Mucosa of descending colon (tissue), 3 donors: Measurements from ENCODE around the gene DDI2. TPM values are rescaled to one million over a fixed set of nuclear protein-coding genes. Genes with fewer than 3 reads are reported as not detected.
A peak's percentile ranks its signal among the peaks of the same experiment; 100 is the strongest.

Experiments used
- ATAC-seq: fragments of 200-7000 bp; cut with Tn5 transposase; one replicate; pipeline ENCODE4 v1.9.1; 2020; ENCODE audit warnings: mild to moderate bottlenecking, moderate library complexity
- DNase-seq, 3 donors: peaks; one replicate each; pipeline ENCODE4 v3.0.0-alpha.2; 2020
- H3K36me3 ChIP-seq: fragments of 200-600 bp; one replicate; pipeline ENCODE4 v1.8.0; 2021; ENCODE audit warnings: low read depth, mild to moderate bottlenecking
- H3K4me1 ChIP-seq: fragments of 200-600 bp; one replicate; pipeline ENCODE4 v1.8.0; 2021; ENCODE audit warnings: low read depth, mild to moderate bottlenecking
- H3K4me3 ChIP-seq: fragments of 200-600 bp; one replicate; pipeline ENCODE4 v1.8.0; 2021; ENCODE audit warnings: mild to moderate bottlenecking
- H3K9me3 ChIP-seq: fragments of 200-600 bp; one replicate; pipeline ENCODE4 v1.8.0; 2021; ENCODE audit warnings: mild to moderate bottlenecking
- intact Hi-C, 2 donors: fragments of 100-400 bp; cut with DNase I in 1 of 2; cut with micrococcal nuclease in 1 of 2; formaldehyde crosslinking; loops; one replicate each; pipeline versions ENCODE4 v1.11.0 to v1.11.1; 2022; cut with DNase I, micrococcal nuclease
- long read RNA-seq, 2 donors: library from polyadenylated mRNA; unstranded; transcript quantifications; one replicate each; pipeline ENCODE4 v2.0.0, GENCODE V29; 2019 to 2021
- total RNA-seq, 3 donors: library from RNA; stranded (reverse); fragmentation: NEBNext Ultra II Directional in 2 of 3; extraction: Animal tissue kit (Norgen Biotek cat#: 25700) in 2 of 3; gene quantifications; one replicate each; pipeline versions ENCODE4 v1.2.1 to v1.2.4, GENCODE V29; 2021 to 2023
- TF ChIP-seq, protein P1 (sequence below): fragments of 200-600 bp; IDR thresholded peaks from one replicate; pipeline ENCODE4 v1.8.0; 2022; ENCODE audit warnings: antibody characterized with exemption, mild to moderate bottlenecking
- donor health status: DM: no; HTN: no; CAD: no; lungs with moderate emphysema.
- donor health status: DM: no; HTN: no; CAD: no.
- donor health status: DM: no; HTN: yes; CAD: no.

DDI2 gene
- 10 to 100 TPM; 33.5 to 36.2 (median 34.6) TPM for total RNA-seq
- long read RNA-seq, donor 1, partial matches to known transcripts, result 0 of 4 reads
- long read RNA-seq, donor 1, other reads (novel, unspliced or antisense), result 2 of 4 reads
- long read RNA-seq, donor 2, partial matches to known transcripts, result 1 of 3 reads
- long read RNA-seq, donor 2, other reads (novel, unspliced or antisense), result 2 of 3 reads

DNA sequence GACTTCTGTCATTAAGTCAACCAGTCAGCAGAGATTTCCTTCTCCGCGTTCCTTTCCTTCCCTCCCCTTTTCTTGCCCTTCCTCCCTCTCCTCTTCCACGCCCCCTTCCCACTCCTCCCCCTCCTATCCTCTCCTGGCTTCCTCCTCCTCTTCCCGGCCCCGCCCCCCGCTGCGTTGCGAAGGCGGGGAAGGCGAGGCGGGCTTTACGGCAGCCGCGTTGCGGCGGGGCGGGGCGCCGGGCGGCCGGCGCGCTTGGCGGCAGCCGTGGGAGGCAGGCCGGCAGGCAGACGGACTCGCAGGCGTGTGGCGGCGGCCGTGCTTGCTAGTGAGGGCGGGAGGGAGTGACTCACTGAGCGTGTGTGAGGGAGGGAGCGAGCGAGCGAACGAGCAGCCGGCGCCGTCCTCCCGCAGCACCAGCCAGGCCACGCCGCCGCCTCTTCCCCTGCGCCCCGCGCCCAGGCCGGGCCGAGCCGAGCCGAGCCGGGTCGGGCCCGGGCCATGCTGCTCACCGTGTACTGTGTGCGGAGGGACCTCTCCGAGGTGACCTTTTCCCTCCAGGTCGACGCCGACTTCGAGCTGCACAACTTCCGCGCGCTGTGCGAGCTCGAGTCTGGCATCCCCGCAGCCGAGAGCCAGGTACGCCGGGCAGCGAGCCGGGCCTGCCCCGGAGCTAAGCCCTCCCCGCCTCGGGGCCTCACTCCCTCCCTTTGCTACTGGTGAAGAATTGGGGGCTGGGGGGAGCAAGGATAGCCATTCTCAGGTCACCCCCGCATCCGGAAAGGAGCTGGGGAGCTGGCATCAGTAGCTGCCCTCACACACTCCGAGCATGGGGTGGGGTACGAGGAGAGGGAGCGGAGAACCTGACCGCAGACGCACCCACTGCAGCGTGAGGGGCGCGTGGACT, at the start of gene DDI2:
Gene DDI2, plus strand, starts transcription at position 286 of the 904 bp plus-strand sequence. Its CDS starts 213 bp downstream, at position 499.
- no peaks in the 10 kb centered on the region for H3K36me3 ChIP-seq
- TF ChIP-seq, protein P1, sequence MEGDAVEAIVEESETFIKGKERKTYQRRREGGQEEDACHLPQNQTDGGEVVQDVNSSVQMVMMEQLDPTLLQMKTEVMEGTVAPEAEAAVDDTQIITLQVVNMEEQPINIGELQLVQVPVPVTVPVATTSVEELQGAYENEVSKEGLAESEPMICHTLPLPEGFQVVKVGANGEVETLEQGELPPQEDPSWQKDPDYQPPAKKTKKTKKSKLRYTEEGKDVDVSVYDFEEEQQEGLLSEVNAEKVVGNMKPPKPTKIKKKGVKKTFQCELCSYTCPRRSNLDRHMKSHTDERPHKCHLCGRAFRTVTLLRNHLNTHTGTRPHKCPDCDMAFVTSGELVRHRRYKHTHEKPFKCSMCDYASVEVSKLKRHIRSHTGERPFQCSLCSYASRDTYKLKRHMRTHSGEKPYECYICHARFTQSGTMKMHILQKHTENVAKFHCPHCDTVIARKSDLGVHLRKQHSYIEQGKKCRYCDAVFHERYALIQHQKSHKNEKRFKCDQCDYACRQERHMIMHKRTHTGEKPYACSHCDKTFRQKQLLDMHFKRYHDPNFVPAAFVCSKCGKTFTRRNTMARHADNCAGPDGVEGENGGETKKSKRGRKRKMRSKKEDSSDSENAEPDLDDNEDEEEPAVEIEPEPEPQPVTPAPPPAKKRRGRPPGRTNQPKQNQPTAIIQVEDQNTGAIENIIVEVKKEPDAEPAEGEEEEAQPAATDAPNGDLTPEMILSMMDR, result no peak
- no peaks in the 10 kb centered on the region for H3K9me3 ChIP-seq
- peak; percentile 97 to 98 (median 98) for DNase-seq
- H3K4me3 ChIP-seq, result peak within 1 kb of the TSS; percentile 94
- H3K4me1 ChIP-seq, result peaks cover 32% of the 10 kb centered on the region
- peak; percentile 94 for ATAC-seq
- intact Hi-C loops, result no loop called here

DNA sequence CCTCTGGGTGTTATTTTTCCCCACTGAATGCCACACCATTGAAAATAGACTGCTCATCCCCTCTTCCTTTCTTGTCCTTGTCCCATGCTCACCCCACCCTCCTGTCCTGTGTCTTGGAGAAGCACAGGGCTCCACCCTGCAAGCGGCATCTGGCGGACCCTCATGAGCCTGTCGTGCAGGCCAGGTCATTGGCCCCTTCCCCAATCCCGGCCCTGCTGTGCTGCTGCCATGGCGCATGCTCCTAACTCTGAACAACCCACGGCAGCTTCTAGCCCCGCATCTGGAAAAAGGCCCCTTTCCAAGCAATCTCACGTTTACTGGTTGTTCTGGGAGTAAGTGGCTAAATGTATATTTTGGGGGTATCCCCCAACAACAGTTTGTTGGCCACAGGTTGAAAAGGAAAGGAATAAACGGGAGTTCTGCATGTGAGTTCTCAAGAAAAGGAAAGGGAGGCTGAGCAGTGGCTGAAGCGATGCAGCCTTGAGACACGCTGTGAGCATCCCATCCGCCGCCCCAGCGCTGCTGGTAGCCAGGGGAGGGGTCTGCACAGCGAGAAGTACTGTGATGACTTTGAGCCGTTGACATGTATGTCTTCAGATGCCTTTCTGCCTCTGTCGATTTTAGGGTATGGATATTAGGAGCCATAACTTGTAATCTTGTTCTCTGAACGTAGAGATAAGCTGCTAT, 48.7 kb upstream of the DDI2 start:
- H3K4me1 ChIP-seq, result no peaks in the 10 kb centered on the region
- H3K9me3 ChIP-seq, result no peaks in the 10 kb centered on the region
- no peak overlapping the region for H3K4me3 ChIP-seq
- H3K36me3 ChIP-seq, result no peaks in the 10 kb centered on the region
- no peak for ATAC-seq
- DNase-seq, result no peak
- TF ChIP-seq, protein P1, result no peak
- intact Hi-C loops, result no loop called here

- no peak for DNase-seq
- TF ChIP-seq, protein P1, result no peak
- intact Hi-C loops, result no loop called here
- no peak for ATAC-seq
- Histone ChIP-seq H3K4me1 (no peaks in the 10 kb centered on the region), H3K4me3 (no peak overlapping the region), H3K9me3 (no peaks in the 10 kb centered on the region), H3K36me3 (no peaks in the 10 kb centered on the region)
These were observed 46.4 kb upstream of the DDI2 start for GRCh38 chr1:15570861-15571260.

- TF ChIP-seq, protein P1, result no peak
- ATAC-seq (no peak), DNase-seq (no peak)
- H3K4me3 ChIP-seq, result no peak overlapping the region
- H3K4me1 ChIP-seq, result no peaks in the 10 kb centered on the region
- H3K36me3 ChIP-seq, result no peaks in the 10 kb centered on the region
- intact Hi-C loops, result no loop called here
- H3K9me3 ChIP-seq, result no peaks in the 10 kb centered on the region
These were observed 46.0 kb upstream of the DDI2 start for GRCh38 chr1:15571266-15571665.

DNA sequence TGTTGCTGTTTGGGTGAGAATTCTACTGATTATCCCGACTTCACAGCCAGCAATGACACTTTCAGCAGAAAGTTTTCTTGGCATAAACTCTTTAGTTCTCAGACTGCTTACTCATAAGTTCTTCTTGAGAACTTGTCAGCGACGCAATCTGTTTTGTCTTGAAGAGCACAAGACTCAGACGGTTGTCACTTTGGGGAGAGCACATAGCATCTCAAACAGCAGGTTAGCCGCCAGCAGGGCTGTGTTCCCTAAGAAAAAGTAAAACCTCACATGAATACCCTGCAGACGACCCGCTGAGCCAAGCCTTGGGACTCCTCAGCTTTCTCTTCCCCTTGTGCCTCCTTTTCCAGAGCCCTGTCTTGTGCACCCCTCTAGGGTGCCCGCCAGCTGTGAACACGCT, 43.8 kb upstream of the DDI2 start:
- Histone ChIP-seq H3K4me3 (no peak overlapping the region), H3K9me3 (no peaks in the 10 kb centered on the region), H3K36me3 (no peaks in the 10 kb centered on the region), H3K4me1 (no peaks in the 10 kb centered on the region)
- intact Hi-C loops, result no loop called here
- ATAC-seq (no peak), DNase-seq (no peak)
- TF ChIP-seq, protein P1, result no peak
